Measurements from ENCODE around the gene COX6B1. TPM values are rescaled to one million over a fixed set of nuclear protein-coding genes. Genes with fewer than 3 reads are reported as not detected.
"Not testable (repeated sequence)": the region's sequence is repeated elsewhere in the genome, so short reads cannot be mapped to it uniquely, and the experiment has no call there.

COX6B1 gene
- total RNA-seq, 1 donor from 2014 or later, result 448 TPM

- peaks cover 2% of the 10 kb centered on the region for H3K9me3 Mint-ChIP-seq (ENCODE audit: unreplicated experiment)
- peak; percentile 82 for DNase-seq
- peak overlapping the region; percentile 81 for H3K27ac Mint-ChIP-seq (ENCODE audit: unreplicated experiment)
- H3K4me1 Mint-ChIP-seq (ENCODE audit: low read depth, unreplicated experiment), result peaks cover 7% of the 10 kb centered on the region
- no peaks in the 10 kb centered on the region for H3K36me3 Mint-ChIP-seq (ENCODE audit: unreplicated experiment)
- H3K27me3 Mint-ChIP-seq (ENCODE audit: unreplicated experiment), result peaks cover 6% of the 10 kb centered on the region
- H3K4me3 Mint-ChIP-seq (ENCODE audit: unreplicated experiment), result peak overlapping the region; percentile 88
- TF ChIP-seq CTCF (IDR thresholded peaks at IDR 0.05; ENCODE audit: partially characterized antibody, unreplicated experiment), result no peak
Observed at GRCh38 chr19:35644206-35644986, 3.7 kb upstream of the COX6B1 start.

GRCh38 chr19:35644987-35645679 lies 3.0 kb upstream of the COX6B1 start:
- peak overlapping the region; percentile 88 for H3K4me3 Mint-ChIP-seq (ENCODE audit: unreplicated experiment)
- peaks cover 2% of the 10 kb centered on the region for H3K4me1 Mint-ChIP-seq (ENCODE audit: low read depth, unreplicated experiment)
- DNase-seq, result peak; percentile 76
- no peak for TF ChIP-seq CTCF (IDR thresholded peaks at IDR 0.05; ENCODE audit: partially characterized antibody, unreplicated experiment)
- H3K27ac Mint-ChIP-seq (ENCODE audit: unreplicated experiment), result peak overlapping the region; percentile 81
- peaks cover 2% of the 10 kb centered on the region for H3K9me3 Mint-ChIP-seq (ENCODE audit: unreplicated experiment)
- no peaks in the 10 kb centered on the region for H3K36me3 Mint-ChIP-seq (ENCODE audit: unreplicated experiment)
- peaks cover 3% of the 10 kb centered on the region for H3K27me3 Mint-ChIP-seq (ENCODE audit: unreplicated experiment)

- Mint-ChIP-seq H3K36me3 (ENCODE audit: unreplicated experiment) (no peaks in the 10 kb centered on the region), H3K4me3 (ENCODE audit: unreplicated experiment) (peak overlapping the region; percentile 88), H3K27ac (ENCODE audit: unreplicated experiment) (no peak overlapping the region), H3K9me3 (ENCODE audit: unreplicated experiment) (peaks cover 2% of the 10 kb centered on the region), H3K27me3 (ENCODE audit: unreplicated experiment) (peaks cover 3% of the 10 kb centered on the region), H3K4me1 (ENCODE audit: low read depth, unreplicated experiment) (peaks cover 2% of the 10 kb centered on the region)
- no peak for DNase-seq
- no peak for TF ChIP-seq CTCF (IDR thresholded peaks at IDR 0.05; ENCODE audit: partially characterized antibody, unreplicated experiment)
Observed at GRCh38 chr19:35645680-35646511, 2.2 kb upstream of the COX6B1 start.

GRCh38 chr19:35650581-35650980 lies 2.5 kb downstream of the COX6B1 start:
- no peaks in the 10 kb centered on the region for H3K36me3 Mint-ChIP-seq (ENCODE audit: unreplicated experiment)
- no peak for TF ChIP-seq CTCF (IDR thresholded peaks at IDR 0.05; ENCODE audit: partially characterized antibody, unreplicated experiment)
- peaks cover 3% of the 10 kb centered on the region for H3K9me3 Mint-ChIP-seq (ENCODE audit: unreplicated experiment)
- no peak for DNase-seq
- H3K27me3 Mint-ChIP-seq (ENCODE audit: unreplicated experiment), result peaks cover 2% of the 10 kb centered on the region
- H3K4me3 Mint-ChIP-seq (ENCODE audit: unreplicated experiment), result no peak overlapping the region
- no peak overlapping the region for H3K27ac Mint-ChIP-seq (ENCODE audit: unreplicated experiment)
- no peaks in the 10 kb centered on the region for H3K4me1 Mint-ChIP-seq (ENCODE audit: low read depth, unreplicated experiment)

GRCh38 chr19:35654828-35655227 lies 6.7 kb downstream of the COX6B1 start:
- H3K36me3 Mint-ChIP-seq (ENCODE audit: unreplicated experiment), result not testable (repeated sequence)

More at GRCh38 chr19:35654828-35655227, 6.7 kb downstream of the COX6B1 start:
- H3K4me1 Mint-ChIP-seq (ENCODE audit: low read depth, unreplicated experiment); DNase-seq; H3K27ac Mint-ChIP-seq (ENCODE audit: unreplicated experiment); H3K9me3 Mint-ChIP-seq (ENCODE audit: unreplicated experiment); H3K4me3 Mint-ChIP-seq (ENCODE audit: unreplicated experiment); H3K27me3 Mint-ChIP-seq (ENCODE audit: unreplicated experiment): not testable (repeated sequence)
